Measurements from ENCODE around the gene ZBTB7B. TPM values are rescaled to one million over a fixed set of nuclear protein-coding genes. Genes with fewer than 3 reads are reported as not detected.

ZBTB7B gene
- total RNA-seq, 3 donors from 2014 or later = 45.6 to 82.5 (median 53.4) TPM

- Histone ChIP-seq H3K4me1 (peaks cover 34 to 53% of the 10 kb centered on the region in 2 donors), H3K27me3 (no peaks in the 10 kb centered on the region), H3K36me3 (no peaks in the 10 kb centered on the region), H3K9me3 (no peaks in the 10 kb centered on the region), H3K27ac (peak overlapping the region; percentile 98 to 99), H3K4me3 (peak overlapping the region; percentile 33 to 73 (median 63))
- peak in 1 of 2 donors; percentile 71 for DNase-seq (ENCODE audit: low spot score in 2 of 2)
- TF ChIP-seq POLR2A (IDR thresholded peaks at IDR 0.05) (no peak), CTCF (IDR thresholded peaks at IDR 0.05) (no peak), POLR2AphosphoS5 (IDR thresholded peaks at IDR 0.05) (no peak)
- intact Hi-C loops (cut with DNase I; ENCODE audit: low total_unique reads) = no loop called here
Observed at GRCh38 chr1:155008015-155008941, 5.7 kb downstream of the ZBTB7B start.

DNA sequence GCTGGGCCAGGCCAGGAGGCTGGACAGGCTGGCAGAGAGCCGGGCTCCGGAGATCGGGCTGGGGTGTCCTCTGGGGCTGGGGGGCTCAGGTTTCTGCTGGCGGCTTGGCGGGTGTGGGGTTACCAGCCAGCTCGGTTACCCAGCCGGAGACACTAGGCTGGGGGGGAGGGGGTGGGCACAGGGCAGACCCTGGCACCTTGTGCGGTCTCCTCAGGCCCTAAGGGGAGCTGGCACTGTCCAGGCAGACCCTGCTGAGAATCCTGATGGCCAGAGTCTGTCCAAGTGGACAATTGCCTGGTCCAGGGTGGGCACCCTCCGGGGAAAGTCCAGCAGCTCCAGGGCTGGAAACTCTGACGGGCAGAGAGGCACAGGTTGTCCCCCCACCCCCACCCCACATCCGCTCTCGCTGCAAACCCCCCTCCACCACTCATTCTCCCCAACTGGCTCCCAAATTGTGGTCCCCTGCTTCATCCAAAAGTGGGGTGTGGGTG is 6.7 kb downstream of the ZBTB7B start:
- Histone ChIP-seq H3K9me3 (no peaks in the 10 kb centered on the region), H3K4me3 (peak overlapping the region; percentile 33 to 73 (median 63)), H3K27me3 (no peaks in the 10 kb centered on the region), H3K4me1 (peaks cover 34 to 52% of the 10 kb centered on the region in 2 donors), H3K27ac (peak overlapping the region; percentile 98 to 99), H3K36me3 (no peaks in the 10 kb centered on the region)
- no peak for DNase-seq (ENCODE audit: low spot score in 2 of 2)
- TF ChIP-seq POLR2AphosphoS5 (IDR thresholded peaks at IDR 0.05) (no peak), POLR2A (IDR thresholded peaks at IDR 0.05) (no peak), CTCF (IDR thresholded peaks at IDR 0.05) (no peak)
- intact Hi-C loops (cut with DNase I; ENCODE audit: low total_unique reads) = no loop called here

- Histone ChIP-seq H3K4me3 (peak overlapping the region; percentile 33 to 73 (median 63)), H3K36me3 (no peaks in the 10 kb centered on the region), H3K9me3 (no peaks in the 10 kb centered on the region), H3K27ac (peak overlapping the region; percentile 98 to 99), H3K4me1 (peaks cover 31 to 47% of the 10 kb centered on the region in 2 donors), H3K27me3 (no peaks in the 10 kb centered on the region)
- DNase-seq (ENCODE audit: low spot score in 2 of 2) = no peak
- intact Hi-C loops (cut with DNase I; ENCODE audit: low total_unique reads) = no loop called here
- TF ChIP-seq CTCF (IDR thresholded peaks at IDR 0.05) (no peak), POLR2AphosphoS5 (IDR thresholded peaks at IDR 0.05) (no peak), POLR2A (IDR thresholded peaks at IDR 0.05) (no peak)
Observed at GRCh38 chr1:155009742-155010141, 7.1 kb downstream of the ZBTB7B start.

DNA sequence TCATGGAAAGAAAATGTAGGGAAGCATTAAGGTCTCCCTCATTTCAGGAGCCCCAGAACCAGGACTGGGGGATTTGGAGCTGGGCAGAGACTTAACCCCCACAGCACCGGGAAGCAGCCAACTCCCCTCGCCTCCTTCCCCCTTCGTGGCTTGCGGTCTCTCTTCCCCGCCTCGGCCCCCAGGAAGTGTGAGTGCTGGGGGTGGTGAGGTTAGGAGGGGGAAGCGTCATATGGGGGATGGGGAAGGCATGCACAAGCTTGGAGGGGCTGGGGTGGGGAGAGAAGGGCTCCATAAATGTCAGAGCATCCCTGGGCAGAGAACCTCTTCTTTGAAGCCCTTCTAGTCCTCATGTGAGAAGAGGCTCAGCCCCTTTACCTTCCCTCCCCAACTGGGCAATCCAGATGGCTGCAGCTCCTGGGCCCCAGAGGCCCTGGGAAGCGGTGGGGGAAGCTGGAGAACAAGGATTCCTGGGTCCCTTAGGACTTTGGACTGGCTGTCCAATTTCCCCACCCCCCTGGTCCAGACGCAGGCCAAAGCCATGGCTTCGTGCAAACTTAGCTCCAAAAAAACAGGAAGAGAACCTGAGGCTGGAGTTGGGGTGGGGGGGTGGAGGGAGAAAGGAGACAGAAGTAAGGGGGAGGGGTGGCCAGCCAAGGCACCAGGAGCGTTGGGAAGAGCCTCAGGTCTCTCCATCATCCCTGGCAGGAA is 7.8 kb downstream of the ZBTB7B start:
- TF ChIP-seq POLR2AphosphoS5 (IDR thresholded peaks at IDR 0.05) (no peak), POLR2A (IDR thresholded peaks at IDR 0.05) (no peak)
- H3K9me3 ChIP-seq = no peaks in the 10 kb centered on the region
- peak overlapping the region; percentile 33 to 73 (median 63) for H3K4me3 ChIP-seq
- H3K36me3 ChIP-seq = no peaks in the 10 kb centered on the region
- peaks cover 28 to 42% of the 10 kb centered on the region in 2 donors for H3K4me1 ChIP-seq
- H3K27me3 ChIP-seq = no peaks in the 10 kb centered on the region
- intact Hi-C loops (cut with DNase I; ENCODE audit: low total_unique reads) = no loop called here
- DNase-seq (ENCODE audit: low spot score in 2 of 2) = no peak
- H3K27ac ChIP-seq = peak overlapping the region; percentile 98 to 99

- Histone ChIP-seq H3K4me3 (peak overlapping the region in 2 of 3 donors; percentile 63 to 73), H3K9me3 (no peaks in the 10 kb centered on the region), H3K27me3 (no peaks in the 10 kb centered on the region), H3K4me1 (peaks cover 28 to 36% of the 10 kb centered on the region in 2 donors), H3K27ac (peak overlapping the region; percentile 98 to 99), H3K36me3 (no peaks in the 10 kb centered on the region)
- intact Hi-C loops (cut with DNase I; ENCODE audit: low total_unique reads) = no loop called here
- TF ChIP-seq POLR2A (IDR thresholded peaks at IDR 0.05) = no peak
- TF ChIP-seq POLR2AphosphoS5 (IDR thresholded peaks at IDR 0.05) = no peak
- TF ChIP-seq CTCF (IDR thresholded peaks at IDR 0.05) = no peak
- no peak for DNase-seq (ENCODE audit: low spot score in 2 of 2)
Observed at GRCh38 chr1:155011004-155011416, 8.4 kb downstream of the ZBTB7B start.
